GM19455 (cell line): Measurements from ENCODE around the gene ZNF398.
"Not testable (repeated sequence)": the region's sequence is repeated elsewhere in the genome, so short reads cannot be mapped to it uniquely, and the experiment has no call there.

ENCODE experiments used
- ATAC-seq: cut with Tn5 transposase; IDR thresholded peaks from one replicate; pipeline ENCODE4 v1.9.1; 2021; ENCODE audit not compliant: unreplicated experiment

ZNF398 gene

DNA sequence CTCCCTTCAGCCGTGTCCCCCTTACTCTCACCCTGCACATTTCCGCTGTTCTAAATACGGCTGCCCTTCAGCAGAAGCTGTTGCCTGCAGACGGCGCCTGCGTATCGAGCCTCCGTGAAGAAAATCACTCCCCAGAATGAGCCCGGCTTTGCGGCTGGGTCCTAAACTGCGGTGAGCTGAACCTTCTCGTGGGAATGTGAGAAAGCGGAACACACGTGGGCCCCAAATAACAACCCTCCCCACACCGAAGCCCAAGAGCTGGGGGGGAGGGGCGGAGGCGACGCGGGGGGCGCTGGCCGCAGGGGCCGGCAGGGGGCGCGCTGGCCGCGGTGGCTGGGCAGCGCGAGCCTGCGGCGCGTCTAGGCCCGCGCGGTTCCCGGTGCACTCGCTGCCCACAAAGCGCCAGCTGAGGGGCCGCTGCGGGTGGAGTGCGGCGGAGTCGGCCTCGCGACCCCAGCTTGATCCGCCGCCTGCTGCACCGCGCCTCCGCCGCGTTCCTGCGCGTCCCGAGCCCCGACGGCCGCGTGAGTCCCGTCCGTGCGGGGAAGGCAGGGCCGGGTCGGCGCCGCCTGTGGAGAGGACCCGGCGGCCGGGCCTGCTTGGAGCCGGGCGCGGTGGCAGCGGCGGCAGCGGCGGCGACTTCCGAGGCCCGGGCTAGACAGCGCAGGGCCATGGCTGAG lies at the start of gene ZNF398:
Gene ZNF398 (plus strand): TSS at position 382 of the 680 bp plus-strand sequence. CDS start 290 bp downstream, at position 672.
- peak; percentile 69 for ATAC-seq

DNA sequence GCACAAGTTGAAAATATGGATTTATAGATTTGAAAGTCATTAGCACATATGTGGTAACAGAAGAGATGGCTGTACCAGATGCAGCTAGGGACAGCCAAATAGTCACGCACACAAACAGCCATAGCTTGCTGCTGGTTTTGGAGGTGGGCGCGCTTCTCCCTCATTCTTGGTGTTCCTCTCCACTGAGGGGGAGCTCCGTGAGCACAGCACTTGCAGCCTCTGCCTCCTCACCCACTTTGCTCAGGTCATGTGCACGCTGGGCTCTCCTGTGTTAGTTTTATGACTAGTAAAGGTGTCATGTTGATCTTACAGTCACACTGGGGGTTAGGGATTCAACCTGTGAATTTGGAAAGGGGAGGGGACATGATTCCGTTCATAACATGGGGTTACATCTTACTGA lies 48.2 kb upstream of the ZNF398 start:
- ATAC-seq, result no peak

DNA sequence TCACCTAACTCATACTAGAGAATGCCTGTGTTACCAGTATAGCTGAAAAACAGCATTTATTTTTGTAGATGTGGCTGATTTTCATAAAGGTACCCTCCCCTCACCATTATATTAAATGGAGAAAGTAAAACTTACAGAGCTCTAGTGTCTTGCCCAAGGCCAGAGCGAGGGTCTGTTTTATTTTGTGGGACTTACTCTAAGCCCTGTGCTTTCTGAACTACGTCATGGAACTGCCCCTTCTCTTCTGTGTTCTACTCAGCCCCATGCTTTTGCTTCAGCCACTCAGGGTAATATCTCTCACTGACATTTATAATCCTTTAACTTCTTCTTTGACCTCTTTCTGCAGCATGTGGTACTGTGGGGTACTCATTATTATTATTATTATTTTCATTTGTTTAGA lies 46.4 kb upstream of the ZNF398 start:
- no peak for ATAC-seq

- no peak for ATAC-seq
Observed at GRCh38 chr7:149102666-149103065, 44.6 kb upstream of the ZNF398 start.

DNA sequence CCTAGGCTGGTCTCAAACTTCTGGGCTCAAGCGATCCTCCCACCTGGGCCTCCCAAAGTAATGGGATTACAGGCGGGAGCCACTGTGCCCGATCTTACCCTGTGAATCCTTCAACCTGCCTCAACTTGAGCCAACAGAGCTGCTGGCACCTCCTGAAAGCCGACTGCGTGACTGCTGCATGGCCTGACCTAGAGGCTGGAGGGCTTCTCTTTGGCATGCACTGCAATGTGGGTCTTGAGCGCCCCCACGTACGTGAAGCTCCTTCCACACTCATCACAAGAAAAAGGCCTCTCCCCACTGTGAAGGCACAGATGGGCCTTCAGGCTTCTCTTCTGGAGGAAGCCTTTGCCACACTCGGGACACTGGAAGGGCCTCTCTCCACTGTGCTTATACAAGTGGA lies 43.8 kb upstream of the ZNF398 start:
- ATAC-seq, result no peak

GRCh38 chr7:149104214-149104613 lies 43.0 kb upstream of the ZNF398 start:
- ATAC-seq, result no peak

- ATAC-seq, result no peak
Observed at GRCh38 chr7:149104749-149105148, 42.5 kb upstream of the ZNF398 start.

GRCh38 chr7:149109969-149110368 lies 37.3 kb upstream of the ZNF398 start:
- ATAC-seq, result no peak

GRCh38 chr7:149125189-149125862 lies 21.9 kb upstream of the ZNF398 start:
- no peak for ATAC-seq

- peak; percentile 87 for ATAC-seq
Observed at GRCh38 chr7:149125863-149126661, 21.2 kb upstream of the ZNF398 start, which contains the start of gene ZNF425. Gene ZNF425, minus strand, starts transcription at chr7:149126324. Its CDS starts 111 bp downstream, at chr7:149126213.

- ATAC-seq, result peak; percentile 42
Observed at GRCh38 chr7:149126662-149127266, 20.5 kb upstream of the ZNF398 start.

- no peak for ATAC-seq
Observed at GRCh38 chr7:149130572-149131198, 16.6 kb upstream of the ZNF398 start.

DNA sequence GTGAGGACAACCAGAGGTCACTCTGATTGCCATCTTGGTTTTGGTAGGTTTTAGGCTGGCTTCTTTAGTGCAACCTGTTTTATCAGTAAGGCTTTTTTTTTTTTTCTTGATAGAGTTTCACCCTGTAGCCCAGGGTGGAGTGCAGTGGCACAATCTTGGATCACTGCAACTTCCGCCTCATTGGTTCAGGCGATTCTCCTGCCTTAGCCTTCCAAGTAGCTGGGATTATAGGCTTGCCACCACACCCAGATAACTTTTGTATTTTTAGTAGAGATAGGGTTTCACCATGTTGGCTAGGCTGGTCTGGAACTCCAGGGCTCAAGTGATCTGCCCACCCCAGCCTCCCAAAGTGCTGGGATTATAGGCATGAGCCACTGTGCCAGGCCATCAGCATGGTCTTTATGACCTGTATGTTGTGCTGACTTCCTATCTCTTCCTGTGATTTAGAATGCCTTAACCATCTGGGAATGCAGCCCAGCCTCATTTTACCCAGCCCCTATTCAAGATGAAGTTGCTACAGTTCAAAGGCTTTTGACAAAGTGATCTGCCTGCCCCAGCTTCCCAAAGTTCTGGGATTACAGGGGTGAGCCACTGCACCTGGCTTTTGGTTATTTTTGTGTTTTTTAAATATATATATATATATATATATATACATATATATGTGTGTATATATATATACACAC lies 14.1 kb upstream of the ZNF398 start:
- no peak for ATAC-seq

DNA sequence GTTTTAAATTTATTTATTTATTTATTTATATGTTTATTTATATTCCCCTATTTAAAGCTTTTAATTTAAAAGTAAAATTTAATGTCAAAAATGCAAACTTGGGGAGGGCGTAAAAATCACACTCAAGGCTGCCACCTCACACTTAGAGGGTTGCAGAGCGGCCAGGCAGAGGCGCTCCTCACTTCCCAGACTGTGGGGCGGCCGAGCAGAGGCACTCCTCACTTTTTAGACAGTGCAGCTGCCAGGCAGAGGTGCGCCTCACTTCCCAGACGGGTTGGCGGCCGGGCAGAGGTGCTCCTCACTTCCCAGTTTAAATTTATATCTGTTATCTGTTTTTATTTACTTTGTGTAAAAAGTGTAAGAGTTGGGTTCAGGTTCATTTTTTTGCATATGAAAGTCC lies 11.1 kb upstream of the ZNF398 start:
- no peak for ATAC-seq

GRCh38 chr7:149140831-149141230 lies 6.4 kb upstream of the ZNF398 start:
- ATAC-seq, result no peak

- ATAC-seq, result no peak
Observed at GRCh38 chr7:149141893-149142292, 5.4 kb upstream of the ZNF398 start.

DNA sequence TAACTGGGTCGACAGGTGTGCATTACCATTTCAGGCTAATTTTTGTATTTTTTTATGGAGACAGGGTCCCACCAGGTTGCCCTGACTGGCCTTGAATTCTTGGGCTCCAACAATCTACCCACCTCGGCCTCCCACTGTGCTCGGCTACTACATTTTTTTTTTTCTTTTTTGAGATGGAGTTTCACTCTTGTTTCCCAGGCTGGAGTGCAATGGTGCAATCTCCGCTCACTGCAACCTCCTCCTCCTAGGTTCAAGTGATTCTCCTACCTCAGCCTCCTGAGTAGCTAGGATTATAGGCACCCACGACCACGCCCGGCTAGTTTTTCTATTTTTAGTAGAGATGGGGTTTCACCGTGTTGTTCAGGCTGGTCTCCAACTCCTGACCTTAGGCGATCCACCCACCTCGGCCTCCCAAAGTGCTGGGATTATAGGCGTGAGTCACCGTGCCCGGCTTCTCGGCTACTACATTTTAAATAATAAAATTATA lies 2.8 kb upstream of the ZNF398 start:
- ATAC-seq, result not testable (repeated sequence)

DNA sequence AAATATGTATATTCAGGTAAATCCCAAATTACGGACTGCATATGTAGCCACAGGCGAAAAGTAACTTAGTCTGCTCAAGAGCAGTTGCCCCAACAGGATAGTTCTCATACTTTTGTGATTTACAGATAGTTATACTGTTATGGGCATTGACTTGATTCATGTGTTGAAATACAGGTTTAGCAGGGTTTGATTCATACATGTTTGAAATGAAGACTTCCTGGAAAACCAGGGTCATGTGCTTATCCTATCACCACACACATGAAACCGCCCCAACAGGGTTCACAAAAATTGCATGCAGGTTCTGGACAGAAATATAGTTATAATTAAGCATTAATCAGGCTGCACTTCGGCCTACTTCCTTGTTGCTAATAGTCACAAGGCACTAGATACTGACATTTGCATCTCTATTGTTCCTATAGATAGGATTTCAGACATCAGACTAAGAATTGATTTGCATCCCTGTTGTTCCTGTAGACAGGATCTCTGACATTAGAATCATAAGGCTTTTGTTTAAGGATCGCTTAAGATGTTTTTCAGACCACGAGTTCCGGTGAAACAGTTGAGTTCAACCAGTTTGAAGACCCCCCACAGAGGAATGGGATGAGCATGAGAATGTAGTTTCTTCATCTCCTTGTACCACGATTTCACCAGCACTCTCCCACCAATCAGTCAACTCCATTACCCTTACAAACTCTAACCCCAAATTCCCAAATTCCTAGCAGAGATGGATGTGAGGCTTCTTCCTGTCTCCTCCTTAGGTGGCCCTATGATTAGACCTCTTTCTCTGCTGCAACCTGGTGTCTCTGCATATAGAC lies 2.0 kb upstream of the ZNF398 start:
- ATAC-seq, result no peak
